HK-2 (cell line): Measurements from ENCODE around the gene NOS1.

Source experiments
- DNase-seq: peaks from one replicate; pipeline ENCODE4 v3.0.0-alpha.2; 2018; ENCODE audit not compliant: unreplicated experiment

The NOS1 gene

DNA sequence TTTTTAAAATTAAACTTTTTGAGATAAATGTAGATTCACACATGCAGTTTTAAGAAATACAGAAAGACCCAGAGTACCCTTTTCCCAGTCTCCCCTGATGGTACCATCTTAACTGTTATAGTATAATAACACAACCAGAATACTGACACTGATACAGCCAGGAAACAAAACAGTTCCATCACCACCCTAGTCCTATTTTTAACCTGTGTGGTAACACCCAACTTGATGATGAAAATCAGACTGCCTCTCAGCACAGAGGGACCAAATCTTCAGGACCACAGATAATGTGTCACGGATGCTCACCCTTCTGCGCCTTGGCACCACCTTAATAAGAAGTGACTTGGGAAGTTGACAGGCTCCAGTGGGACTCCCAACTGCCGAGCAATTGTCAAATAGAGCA lies 189.3 kb downstream of the NOS1 start:
- DNase-seq = no peak

- DNase-seq = no peak
These were observed 189.8 kb downstream of the NOS1 start for GRCh38 chr12:117171499-117172162.

DNA sequence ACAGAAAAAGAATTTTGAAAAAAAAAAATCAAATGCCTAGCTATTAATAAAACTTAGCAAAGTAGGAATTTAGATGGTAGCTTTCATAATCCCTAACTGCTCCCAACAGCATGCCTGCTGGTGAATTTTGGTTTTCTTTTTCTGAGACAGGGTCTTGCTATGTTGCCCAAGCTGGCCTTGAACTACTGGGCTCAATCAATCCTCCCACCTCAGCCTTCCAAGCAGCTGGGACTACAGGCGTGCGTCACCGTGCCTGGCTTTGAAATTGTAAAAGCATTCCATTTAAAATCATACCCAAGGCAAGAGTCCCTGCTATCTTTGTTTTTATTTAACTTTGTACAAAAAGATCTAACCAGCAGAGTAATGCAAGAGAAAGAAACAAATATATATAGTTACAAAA lies 191.9 kb downstream of the NOS1 start:
- DNase-seq = no peak

- DNase-seq = no peak
These were observed 192.4 kb downstream of the NOS1 start for GRCh38 chr12:117168976-117169375.

DNA sequence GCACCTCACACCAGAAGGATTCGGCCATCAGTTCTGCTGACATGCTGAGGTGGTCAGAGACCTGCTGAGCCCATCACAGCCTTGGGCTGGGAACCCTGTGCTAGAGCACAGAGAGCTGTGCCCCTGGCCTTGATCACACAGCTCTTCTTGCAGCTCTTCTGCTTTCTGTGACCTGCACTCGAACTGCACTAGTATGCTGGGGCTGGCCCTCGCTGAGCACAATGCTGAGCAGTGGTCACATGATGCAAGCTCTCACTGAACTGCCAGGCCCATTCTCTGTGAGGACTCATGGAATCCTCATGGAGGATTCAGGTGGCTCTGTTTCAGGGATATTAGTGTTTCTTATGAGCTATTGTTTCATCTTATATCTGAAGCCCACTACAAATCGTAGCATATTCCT lies 193.7 kb downstream of the NOS1 start:
- no peak for DNase-seq

DNA sequence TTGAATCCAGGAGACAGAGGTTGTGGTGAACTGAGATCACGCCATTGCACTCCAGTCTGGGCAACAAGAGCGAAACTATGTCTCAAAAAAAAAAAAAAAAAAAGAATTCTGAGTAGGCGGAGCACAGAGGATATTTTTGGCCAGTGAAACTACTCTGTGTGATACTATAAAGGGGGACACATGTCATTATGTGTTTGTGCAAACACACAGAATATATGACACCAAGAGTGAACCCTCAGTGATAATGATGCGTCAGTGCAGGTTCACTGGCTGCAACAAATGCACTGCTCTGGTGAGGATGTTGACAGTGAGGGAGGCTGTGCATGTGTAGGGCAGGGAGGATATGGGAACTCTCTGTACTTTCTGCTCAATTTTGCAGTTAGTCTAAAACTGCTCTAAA lies 195.3 kb downstream of the NOS1 start:
- no peak for DNase-seq

DNA sequence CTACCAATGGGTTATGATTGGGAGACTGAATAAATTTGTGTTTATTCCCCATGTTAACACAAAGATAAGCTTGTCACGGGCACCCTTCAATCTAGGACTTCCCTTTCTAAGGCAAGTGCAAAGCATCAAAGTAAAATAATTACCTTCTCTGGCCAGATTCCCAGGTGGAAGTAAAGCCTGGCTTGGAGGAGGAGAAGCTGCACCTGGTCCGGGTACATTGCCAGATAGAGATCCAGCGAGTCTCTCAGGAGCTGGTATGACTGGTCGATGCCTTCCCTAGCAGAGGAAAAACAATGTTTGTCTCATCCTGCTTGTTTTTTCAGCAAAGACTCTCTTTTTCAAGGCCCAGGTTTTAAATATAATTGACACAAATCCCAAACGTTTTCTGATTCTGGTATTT lies 196.1 kb downstream of the NOS1 start:
- DNase-seq = no peak

DNA sequence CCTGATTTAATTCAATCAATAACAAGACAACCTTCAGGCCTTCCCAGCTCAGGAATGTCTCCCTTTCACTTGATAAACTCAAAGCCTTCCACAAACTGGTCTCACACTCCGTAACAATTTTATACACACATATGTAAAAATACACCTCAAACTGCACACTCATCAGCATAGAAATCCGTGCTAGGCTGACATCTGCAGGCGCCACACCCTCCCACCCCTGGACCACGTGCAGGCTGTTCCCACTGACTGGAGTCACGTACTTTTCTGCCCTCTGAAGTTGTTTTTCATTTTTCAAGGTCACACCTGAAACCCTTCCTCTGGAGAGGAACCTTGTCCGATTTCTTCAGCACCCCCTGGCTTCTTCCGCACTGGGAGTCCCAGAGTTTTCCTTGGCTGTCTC lies 198.8 kb downstream of the NOS1 start:
- DNase-seq = no peak

DNA sequence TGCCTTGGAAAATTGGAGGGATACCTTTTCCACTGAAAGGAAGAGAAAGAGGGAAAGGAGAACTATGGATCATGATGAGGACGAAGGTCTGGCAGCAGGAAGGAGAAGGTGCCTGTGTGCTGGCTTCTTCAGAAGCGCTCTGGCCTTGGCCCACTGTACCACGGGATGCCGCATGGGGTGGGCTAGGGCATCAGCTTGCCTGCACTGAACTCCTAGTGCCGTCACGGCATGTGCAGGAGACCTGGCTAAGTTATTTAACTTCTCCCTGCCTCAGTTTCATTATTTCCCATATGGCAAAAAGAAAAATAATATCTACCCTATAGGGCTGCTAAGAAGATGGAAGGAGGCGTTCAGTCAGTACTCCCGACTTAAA lies 199.3 kb downstream of the NOS1 start:
- DNase-seq = no peak

DNA sequence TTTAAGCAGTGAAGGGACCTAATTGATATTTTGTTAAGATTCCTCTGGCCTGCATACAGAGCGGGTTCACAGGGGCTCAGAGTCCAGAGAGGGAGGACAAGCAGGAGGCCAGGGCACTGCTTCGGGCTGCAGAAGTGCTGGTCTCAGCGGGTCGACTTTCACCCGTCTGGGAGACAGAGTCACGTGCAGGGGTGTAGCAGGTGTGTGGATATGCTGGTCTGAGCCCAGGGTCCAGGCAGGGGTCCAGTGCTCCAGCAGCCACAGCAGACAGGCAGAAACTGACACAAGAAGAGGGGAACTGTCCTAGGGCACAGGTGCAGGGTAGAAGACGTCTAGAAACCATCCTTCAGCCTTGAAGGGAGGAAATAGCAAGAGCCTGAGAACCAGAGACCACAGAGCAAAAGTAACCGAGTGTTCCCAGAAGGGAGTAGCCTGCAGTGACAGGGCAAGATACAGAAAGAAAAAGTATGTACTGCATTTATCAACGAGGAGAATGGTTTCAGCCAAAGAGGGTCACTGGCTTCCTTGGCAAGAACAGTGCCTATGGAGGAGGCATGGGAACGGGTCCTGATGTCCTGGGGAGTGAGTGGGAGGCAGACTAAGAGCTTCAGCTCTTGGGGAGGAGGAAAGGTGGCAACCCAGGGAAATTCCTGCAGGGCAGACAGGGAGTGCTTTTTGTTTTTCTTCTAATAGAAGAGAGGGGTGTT lies 199.8 kb downstream of the NOS1 start:
- no peak for DNase-seq

DNA sequence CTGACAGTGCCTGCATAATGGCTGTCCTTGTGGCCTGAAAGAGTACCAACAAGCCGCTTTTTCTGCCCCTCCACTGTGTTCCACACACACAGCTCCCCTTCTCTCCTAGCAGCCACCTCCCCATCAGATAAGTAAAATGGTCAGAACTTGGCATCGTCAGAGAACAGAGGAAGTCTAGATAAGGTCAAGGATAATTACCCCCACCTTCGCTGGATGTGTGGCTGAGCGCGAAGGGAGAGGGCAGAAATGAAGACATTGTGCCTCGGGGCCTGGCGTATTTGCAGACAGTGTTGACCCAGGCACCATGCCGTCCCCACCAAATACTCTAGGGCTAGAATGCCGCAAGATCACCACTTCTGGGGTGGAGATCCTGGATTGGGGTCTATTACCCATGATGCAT lies 201.8 kb downstream of the NOS1 start:
- no peak for DNase-seq

GRCh38 chr12:117158911-117159553 lies 202.4 kb downstream of the NOS1 start:
- DNase-seq = no peak
